Measurements from ENCODE around the gene RAN.
A peak's percentile ranks its signal among the peaks of the same experiment; 100 is the strongest.
"Not testable (repeated sequence)": the region's sequence is repeated elsewhere in the genome, so short reads cannot be mapped to it uniquely, and the experiment has no call there.

The RAN gene

GRCh38 chr12:130878193-130879185, 6.6 kb downstream of the RAN start:
- peak; percentile 74 for DNase-seq (ENCODE audit: low spot score)

GRCh38 chr12:130879212-130879686, 7.4 kb downstream of the RAN start:
- DNase-seq (ENCODE audit: low spot score), result no peak

- DNase-seq (ENCODE audit: low spot score), result no peak
Measured at GRCh38 chr12:130879781-130880389, 8.0 kb downstream of the RAN start.

DNA sequence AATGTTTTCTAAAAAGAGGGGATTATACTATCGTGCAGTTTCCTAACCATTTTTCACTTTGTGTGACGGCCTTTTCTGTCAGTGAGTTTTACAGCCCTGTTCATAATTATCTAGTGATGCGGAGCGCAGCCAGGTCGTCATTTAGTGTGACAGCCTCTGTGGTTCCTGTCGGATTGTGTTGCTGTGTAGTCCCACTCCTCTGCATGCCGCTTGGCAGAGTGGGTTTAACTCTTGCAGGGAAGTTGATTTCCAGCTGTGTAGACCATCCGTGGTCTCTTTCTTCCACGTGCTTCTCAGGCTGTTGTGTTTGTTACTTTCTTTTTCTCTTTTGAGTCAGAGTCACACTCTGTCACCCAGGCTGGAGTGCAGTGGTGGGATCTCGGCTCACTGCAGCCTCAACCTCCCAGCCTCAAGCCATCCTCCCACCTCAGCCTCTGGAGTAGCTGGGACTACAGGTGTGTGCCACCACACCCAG, 8.6 kb downstream of the RAN start:
- no peak for DNase-seq (ENCODE audit: low spot score)

DNA sequence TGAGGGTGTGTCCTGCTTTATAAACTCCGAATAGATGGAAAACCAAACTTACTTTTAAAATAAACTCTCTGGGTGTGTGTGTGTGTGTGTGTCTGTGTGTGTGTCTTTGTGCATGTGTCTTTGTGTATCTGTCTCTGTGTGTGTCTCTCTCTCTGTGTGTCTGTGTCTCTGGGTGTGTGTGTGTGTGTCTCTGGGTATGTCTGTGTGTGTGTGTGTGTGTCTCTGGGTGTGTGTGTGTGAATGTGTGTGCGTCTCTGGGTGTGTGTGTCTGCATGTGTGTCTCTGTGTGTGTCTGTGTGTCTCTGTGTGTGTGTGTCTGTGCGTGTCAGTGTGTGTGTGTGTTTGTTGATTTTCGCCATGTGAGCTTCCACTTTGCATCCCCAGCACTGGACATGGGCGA, 9.2 kb downstream of the RAN start:
- DNase-seq (ENCODE audit: low spot score), result no peak

DNA sequence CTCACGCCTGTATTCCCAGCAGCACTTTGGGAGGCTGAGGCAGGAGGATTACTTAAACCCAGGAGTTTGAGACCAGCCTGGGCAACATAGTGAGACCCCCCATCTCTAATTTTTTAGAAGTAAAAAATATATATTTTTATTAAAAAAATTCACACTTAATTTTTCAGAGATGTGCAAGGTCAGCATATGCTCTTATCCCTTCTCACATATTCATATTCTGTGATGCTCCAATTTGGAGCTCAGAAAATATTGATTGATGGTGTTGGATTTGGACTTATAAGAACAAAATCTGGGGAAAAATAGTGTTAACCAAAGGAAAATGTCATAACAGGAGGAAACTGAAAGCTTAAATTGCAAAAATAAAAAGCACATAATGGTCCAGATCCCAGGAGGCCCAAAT, 9.7 kb downstream of the RAN start:
- no peak for DNase-seq (ENCODE audit: low spot score)

DNA sequence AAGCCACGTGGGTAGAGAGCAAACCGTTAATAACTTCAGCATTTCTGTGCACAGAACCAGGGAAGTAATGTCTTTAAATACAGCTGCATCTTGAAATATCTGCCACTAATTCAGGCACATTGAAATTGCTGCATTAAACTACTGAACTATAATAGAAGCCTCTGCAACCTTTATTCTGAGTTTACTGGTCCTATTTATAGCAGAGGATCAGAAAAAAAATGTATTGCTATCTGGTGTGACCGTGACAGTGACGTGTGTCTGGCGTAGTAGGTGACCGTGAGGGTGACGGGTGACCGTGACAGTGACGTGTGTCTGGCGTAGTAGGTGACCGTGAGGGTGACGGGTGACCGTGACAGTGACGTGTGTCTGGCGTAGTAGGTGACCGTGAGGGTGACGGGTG, 15.3 kb downstream of the RAN start:
- DNase-seq (ENCODE audit: low spot score), result not testable (repeated sequence)

GRCh38 chr12:130904064-130904463, 32.2 kb downstream of the RAN start:
- DNase-seq (ENCODE audit: low spot score), result no peak

- not testable (repeated sequence) for DNase-seq (ENCODE audit: low spot score)
Measured at GRCh38 chr12:130904936-130905455, 33.1 kb downstream of the RAN start.

DNA sequence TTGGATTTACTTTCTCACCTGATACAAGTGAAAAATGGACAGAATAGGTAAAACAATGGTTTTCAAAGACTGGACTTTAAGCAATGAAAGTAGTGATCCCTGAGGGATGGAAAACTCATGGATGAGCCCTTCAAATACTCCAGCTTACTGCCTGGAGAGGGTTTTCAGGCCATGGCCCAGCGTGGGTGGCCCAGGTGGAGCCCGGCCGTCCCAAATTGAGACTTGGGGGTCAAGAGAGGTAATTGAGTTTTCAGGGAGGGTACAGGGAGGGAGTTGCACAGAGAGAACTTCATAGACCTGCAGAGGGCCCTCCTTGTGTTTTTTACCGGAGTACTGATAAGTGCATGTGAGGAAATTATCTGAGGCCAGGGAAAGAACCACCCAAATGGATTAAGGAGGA, 37.2 kb downstream of the RAN start:
- DNase-seq (ENCODE audit: low spot score), result no peak

DNA sequence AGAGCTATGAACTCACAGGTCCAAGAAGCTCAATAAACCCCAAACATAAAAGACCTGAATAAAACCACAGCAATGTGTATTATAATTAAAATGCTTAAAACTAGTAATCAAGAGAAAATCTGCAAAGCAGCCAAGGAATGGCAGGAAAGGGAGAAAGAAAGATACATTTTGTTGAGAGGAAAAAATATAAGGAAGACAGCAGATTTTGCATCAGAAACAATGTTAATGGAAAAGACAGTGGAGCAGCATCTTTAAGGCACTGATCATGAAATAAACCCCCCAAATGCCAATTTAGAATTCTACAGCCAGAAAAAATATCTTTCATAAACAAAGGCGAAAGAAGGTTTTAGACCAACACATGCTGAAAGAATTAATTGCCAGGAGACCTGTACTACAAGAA, 39.3 kb downstream of the RAN start:
- DNase-seq (ENCODE audit: low spot score), result no peak

DNA sequence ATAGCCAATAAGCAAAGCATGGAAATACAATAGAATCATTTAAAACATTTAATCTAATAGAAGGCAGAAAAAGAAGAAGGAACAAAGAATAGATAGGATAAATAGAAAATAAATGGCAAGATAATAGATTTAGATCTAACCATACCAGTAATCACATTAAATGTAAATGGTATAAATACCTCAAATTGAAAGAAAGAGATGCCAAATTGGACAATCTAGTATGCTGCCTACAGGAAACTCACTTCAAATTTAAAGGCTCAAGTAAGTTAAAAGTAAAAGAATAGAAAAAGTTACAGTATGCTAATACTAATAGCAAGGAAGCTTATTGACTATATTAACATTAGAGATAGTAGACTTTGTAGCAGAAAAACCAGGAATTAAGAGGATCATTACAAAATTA, 40.1 kb downstream of the RAN start:
- no peak for DNase-seq (ENCODE audit: low spot score)

DNA sequence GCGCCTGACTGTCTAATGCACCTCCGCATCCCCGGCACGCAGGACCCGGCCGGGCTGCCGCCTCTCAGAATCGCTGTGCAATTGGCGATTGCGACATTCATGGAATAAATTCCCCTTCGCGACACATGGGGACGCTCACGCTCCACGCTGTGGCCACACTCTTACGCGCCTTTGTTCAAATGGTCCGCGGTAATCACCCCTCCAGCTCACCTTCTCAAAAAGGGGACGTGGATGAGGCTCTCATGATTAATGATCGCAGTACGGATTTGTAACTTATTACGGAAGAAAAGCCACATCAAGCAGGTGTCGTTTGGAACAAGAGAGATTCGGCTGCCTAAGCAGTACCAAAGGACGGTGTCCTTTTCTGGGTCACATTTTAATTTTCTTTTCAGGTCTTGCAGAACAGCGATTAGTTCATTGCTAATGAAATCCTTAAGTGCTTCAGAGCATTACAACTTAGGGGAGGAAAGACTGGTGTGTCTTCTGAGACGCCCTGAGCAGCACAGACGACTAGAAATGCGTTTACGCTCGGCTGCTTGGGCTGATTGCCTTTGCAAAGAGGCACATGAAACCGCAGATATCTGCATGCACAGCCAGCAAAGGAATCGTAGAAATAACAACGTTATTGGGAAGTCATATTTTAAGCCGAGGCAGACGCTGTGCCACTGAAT, 44.5 kb downstream of the RAN start:
- peak; percentile 70 for DNase-seq (ENCODE audit: low spot score)

DNA sequence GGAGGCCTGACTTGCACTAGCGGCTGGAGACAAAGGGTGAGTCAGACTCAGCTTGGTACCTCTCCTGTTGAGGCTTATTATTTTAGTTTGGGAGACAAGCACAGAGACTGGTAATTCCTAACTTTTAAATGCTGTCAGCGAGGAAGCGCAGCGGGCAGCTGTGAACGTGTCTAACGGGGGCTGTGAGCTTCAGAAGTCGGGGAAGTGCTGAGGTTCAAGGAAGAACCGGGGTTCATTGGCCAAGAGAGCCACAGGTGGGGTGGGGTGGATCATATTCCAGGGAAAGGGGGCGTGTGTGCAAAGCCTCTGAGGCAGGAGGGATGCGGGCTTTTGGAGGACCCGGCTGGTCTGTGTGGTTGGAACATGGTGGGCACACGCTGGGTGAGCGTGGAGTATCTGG, 45.7 kb downstream of the RAN start:
- DNase-seq (ENCODE audit: low spot score), result no peak

DNA sequence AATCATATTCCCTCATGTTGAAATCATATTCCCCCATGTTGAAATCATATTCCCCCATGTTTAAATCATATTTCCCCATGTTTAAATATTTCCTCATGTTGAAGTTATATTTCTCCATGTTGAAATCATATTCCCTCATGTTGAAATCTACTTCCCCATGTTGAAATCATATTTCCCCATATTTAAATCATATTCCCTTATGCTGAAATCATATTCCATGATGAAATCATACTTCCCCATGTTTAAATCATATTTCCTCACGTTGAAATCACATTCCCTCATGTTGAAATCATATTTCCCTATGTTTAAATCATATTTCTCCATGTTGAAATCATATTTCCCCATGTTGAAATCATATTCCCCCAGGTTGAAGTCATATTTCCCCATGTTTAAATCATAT, 47.2 kb downstream of the RAN start:
- no peak for DNase-seq (ENCODE audit: low spot score)

DNA sequence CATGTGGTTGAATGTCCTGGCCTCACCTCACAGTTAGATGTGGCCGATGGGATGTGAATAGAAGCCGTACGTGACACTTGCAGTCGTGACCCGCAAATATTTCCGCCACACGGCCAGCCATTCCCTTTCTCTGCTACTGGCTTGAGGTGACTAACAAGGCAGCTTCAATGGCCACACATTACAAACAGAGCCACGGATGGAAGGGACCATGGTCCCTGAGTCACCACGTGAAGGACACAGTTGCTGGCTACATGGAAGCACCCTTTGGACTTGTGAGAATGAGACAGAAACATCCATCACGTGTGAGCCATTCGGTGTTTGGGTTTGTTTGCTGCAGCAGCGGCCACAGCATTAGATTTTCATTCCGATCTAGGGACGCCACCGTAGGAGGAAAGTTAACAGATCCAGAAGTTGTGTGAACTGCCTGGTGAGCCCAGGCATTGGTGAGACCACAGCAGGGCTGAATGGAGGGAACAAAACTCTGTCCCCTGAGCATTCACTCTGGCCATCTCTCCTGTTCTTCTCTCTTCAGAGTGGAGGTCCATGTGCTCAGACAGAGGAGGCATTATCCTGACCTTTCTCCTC, 48.3 kb downstream of the RAN start:
- no peak for DNase-seq (ENCODE audit: low spot score)

DNA sequence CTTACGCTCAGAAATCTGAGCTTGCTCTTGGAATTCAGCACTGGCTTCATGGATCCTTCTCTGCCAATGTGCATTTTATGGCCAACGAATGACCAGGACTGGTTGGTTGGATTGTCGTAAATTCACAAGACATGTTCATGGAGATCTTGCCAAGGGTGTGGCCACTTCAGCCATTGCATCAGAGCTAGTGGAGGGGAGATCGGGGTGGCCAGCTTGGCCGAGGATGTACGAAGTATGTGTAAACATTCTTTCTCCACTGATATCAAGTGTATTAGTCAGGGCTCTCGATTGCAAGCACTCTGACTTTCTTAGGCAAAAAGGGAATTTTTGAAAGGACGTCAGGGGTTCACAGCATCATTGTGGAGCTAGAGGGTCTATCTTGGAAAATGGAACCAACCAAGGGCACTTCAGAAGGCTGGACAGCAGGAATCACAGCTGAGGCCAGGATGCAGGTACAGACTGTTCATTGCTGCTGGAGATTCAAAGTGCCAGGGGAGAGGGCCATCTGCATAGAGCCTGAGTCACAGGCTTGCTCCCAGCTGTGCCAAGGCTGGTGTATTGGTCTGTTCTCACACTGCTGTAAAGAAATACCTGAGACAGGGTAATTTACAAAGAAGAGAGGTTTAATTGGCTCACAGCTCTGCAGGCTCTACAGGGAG, 49.0 kb downstream of the RAN start:
- DNase-seq (ENCODE audit: low spot score), result no peak

GRCh38 chr12:130922511-130922953, 50.7 kb downstream of the RAN start:
- DNase-seq (ENCODE audit: low spot score), result no peak

- no peak for DNase-seq (ENCODE audit: low spot score)
Measured at GRCh38 chr12:130924966-130925665, 53.2 kb downstream of the RAN start.

DNA sequence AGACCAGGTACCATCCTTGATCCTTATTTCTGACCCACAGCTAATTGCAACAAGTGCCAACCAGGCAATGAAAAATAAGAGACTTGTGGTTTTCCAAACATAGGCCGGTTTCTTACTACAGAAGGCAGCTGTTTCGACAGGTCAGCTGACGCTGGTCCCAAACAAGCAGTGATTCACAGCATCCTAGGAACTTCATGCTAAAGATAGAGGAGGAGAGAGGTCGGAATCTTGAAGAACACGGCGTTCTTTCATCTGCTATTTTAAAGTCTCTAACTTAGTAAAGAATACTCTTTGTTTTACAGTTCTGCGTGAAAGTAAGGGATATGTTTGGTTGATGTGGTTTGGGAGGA, 53.8 kb downstream of the RAN start:
- no peak for DNase-seq (ENCODE audit: low spot score)

All from cerebellar cortex (tissue), 1 donor.